Testis (tissue), 2 donors: ENCODE measurements around the gene POU3F1.

Experiments
- POLR2A ChIP-seq: fragments of 450-650 bp; IDR thresholded peaks from one replicate; pipeline ENCODE4 v1.6.1; 2017; ENCODE audit warnings: antibody characterized with exemption, mild to moderate bottlenecking, moderate library complexity
- TF ChIP-seq, protein P1 (sequence below), 3 experiments: fragments of 450-650 bp in 2 of 3; fragments of 200-600 bp in 1 of 3; sonication (generic) in 1 of 3; IDR thresholded peaks; one replicate each; pipeline ENCODE4 v1.5.1; 2016 to 2019; ENCODE audit warnings: antibody characterized with exemption in 3 of 3, mild to moderate bottlenecking in 2 of 3, moderate library complexity in 1 of 3

DNA sequence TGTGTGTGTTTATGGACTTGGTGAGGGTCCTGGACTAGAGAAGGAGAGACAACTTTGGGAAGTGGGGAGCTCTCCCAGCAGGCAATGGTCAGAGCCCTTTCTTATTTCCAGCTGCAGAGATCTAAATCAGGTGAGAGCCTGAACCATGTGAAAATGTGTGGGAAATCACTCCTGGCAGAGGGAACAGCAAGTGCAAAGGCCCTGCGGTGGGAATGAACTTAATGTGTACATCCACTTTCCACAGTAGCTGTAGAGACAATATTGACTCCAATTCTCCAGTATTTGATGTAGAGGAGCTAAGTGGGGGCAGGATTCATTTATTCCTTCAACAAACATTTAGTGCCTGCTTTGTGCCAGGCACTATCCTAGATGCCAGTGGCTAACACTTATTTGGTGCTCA, 14.7 kb upstream of the POU3F1 start:
- TF ChIP-seq POLR2A: no peak
- TF ChIP-seq, protein P1, sequence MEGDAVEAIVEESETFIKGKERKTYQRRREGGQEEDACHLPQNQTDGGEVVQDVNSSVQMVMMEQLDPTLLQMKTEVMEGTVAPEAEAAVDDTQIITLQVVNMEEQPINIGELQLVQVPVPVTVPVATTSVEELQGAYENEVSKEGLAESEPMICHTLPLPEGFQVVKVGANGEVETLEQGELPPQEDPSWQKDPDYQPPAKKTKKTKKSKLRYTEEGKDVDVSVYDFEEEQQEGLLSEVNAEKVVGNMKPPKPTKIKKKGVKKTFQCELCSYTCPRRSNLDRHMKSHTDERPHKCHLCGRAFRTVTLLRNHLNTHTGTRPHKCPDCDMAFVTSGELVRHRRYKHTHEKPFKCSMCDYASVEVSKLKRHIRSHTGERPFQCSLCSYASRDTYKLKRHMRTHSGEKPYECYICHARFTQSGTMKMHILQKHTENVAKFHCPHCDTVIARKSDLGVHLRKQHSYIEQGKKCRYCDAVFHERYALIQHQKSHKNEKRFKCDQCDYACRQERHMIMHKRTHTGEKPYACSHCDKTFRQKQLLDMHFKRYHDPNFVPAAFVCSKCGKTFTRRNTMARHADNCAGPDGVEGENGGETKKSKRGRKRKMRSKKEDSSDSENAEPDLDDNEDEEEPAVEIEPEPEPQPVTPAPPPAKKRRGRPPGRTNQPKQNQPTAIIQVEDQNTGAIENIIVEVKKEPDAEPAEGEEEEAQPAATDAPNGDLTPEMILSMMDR (IDR thresholded peaks at IDR 0.05): no peak
